Measurements from ENCODE around the gene SP7. TPM values are rescaled to one million over a fixed set of nuclear protein-coding genes. Genes with fewer than 3 reads are reported as not detected.

The SP7 gene
- total RNA-seq, 4 donors from 2014 or later, result not detected

DNA sequence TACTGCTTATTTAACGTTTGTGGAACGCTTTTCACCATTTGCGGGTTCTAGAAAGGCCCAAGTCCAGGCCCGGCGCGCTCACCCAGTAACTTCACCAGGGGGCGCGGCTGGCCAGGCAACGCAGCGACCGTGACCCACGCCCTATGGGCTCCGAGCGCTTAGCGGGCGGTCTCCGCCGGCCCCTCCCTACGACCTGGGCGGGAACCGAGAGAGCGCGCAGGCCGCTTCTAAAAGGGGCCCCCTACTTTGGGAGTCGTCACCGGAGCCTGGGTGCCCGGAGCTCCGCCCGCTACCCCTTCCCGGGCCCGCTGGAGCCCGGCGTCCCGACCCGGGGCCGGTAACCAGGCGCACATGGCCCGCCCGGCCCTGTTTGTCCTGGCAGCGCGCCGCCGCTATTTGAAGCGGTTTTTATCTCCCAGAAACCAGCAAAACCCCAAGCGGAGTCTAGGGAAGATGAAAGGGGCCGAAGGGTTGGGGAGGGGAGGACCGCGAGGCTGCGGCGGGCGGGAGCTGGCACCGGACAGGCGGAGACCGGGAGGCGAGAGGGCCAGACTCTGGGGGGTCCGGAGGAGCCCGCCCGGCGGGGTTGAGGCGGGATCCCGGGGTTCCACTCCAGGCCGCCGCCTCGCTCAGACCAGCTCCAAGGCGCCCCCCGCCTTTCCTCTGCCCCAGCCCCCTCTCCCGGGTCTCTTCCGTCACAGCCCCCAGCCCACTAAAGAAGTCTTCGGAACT is 11.2 kb downstream of the SP7 start:
- peak; percentile 99 for DNase-seq (ENCODE audit: extremely low spot score)
- Histone ChIP-seq H3K27me3 (peaks cover 0 to 10% (median 0%) of the 10 kb centered on the region in 4 donors), H3K9me3 (no peaks in the 10 kb centered on the region), H3K4me3 (peak overlapping the region; percentile 74 to 87 (median 74)), H3K27ac (replicated peaks in 1 of 4) (peak overlapping the region; percentile 90 to 98 (median 94)), H3K36me3 (no peaks in the 10 kb centered on the region), H3K4me1 (peaks cover 29 to 43% (median 42%) of the 10 kb centered on the region in 4 donors)
- WGBS, result 2% methylated on average over 37 of the region's 69 CpGs
- intact Hi-C loops (cut with DNase I), result no loop called here
- TF ChIP-seq EP300 (IDR thresholded peaks at IDR 0.05) (no peak), POLR2A (IDR thresholded peaks at IDR 0.05; ENCODE audit: low read depth) (peak; percentile 77), CTCF (IDR thresholded peaks at IDR 0.05) (peak; percentile 80 to 92 (median 88)), POLR2AphosphoS5 (IDR thresholded peaks at IDR 0.05) (peak; percentile 88 to 93)

DNA sequence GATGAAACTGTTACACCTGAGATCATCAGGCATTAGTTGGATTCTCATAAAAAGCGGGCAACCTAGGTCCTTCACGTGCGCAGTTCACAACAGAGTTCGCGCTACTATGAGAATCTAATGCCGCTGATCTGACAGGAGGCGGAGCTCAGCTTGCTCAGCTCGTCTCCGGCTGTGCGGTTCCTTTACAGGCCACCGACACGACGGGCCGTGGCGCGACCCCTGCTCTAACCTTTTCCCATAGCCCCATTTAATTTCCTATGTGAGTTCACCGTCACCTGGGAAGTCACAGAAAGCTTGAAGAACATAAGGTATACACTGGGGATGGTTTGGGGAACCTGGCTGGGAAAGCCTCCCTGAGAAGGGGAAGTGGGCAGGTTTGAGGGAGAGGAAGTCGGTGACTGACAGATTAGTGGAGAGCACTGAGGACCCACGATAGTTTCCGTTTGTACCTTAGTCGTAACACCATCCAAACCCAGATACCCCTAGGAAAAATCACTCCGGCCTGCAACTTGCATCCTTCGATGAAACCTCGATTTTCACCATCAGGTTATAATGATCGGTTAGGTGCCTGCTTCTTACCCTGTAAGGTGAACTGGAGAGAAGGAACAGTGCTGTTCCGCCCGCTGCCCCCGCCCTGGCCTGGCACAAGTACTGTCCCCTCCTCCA is 11.9 kb downstream of the SP7 start:
- peaks cover 29 to 50% (median 46%) of the 10 kb centered on the region in 4 donors for H3K4me1 ChIP-seq
- DNase-seq (ENCODE audit: extremely low spot score), result no peak
- H3K9me3 ChIP-seq, result no peaks in the 10 kb centered on the region
- TF ChIP-seq POLR2A (IDR thresholded peaks at IDR 0.05; ENCODE audit: low read depth) (no peak), CTCF (IDR thresholded peaks at IDR 0.05) (no peak), POLR2AphosphoS5 (IDR thresholded peaks at IDR 0.05) (no peak), EP300 (IDR thresholded peaks at IDR 0.05) (no peak)
- intact Hi-C loops (cut with DNase I), result no loop called here
- H3K27ac ChIP-seq (replicated peaks in 1 of 4), result peak overlapping the region; percentile 90 to 98 (median 94)
- H3K27me3 ChIP-seq, result peaks cover 0 to 10% (median 0%) of the 10 kb centered on the region in 4 donors
- peak overlapping the region; percentile 74 to 87 (median 74) for H3K4me3 ChIP-seq
- peaks cover 0 to 5% (median 2%) of the 10 kb centered on the region in 4 donors for H3K36me3 ChIP-seq
- 15% methylated on average over 21 of the region's 28 CpGs for WGBS

DNA sequence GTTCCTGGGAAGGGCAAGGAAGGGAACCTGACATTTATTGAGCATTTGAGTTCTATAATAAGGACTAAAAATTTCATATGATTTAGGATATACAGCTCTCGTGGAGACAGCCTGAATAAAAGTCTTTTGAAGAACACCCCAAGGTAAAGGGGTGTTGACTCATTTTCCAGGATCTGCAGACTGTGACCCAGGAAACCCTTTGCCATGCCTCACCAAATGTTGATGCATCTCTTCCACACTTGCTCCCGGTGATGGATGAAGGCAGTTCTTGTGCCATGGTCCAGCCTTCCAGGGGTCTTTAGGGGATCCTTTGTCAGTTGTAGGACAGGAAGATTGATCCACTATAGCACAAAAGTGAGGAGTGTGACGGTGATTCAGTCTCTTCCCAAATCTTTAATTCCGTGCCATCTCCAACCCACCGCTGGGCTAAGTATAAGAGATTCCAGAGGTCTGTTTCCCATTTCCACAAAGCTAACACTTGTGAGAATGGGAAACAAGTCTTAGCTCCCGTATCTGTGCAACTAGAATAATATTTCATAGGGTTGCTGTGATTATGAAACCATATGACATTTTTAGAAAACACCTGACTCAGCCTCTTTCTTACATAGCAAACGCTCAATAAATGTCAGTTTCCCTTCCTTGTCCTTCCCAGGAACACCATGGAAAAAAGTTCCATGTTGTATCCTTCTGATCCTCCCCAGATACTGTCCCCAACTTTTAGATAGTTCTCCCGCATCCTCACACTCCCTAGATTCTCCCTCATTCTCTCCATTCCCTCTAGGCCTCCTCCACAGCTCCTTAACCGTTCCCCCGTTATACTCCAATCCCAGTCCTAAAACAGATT is 15.6 kb downstream of the SP7 start:
- H3K36me3 ChIP-seq, result peaks cover 14 to 39% (median 28%) of the 10 kb centered on the region in 4 donors
- WGBS, result 34% methylated on average over 10 of the region's 10 CpGs
- no peaks in the 10 kb centered on the region for H3K27me3 ChIP-seq
- no peak for DNase-seq (ENCODE audit: extremely low spot score)
- no peaks in the 10 kb centered on the region for H3K9me3 ChIP-seq
- peaks cover 23 to 49% (median 41%) of the 10 kb centered on the region in 4 donors for H3K4me1 ChIP-seq
- H3K27ac ChIP-seq (replicated peaks in 1 of 4), result peak overlapping the region; percentile 81 to 93 (median 90)
- intact Hi-C loops (cut with DNase I), result no loop called here
- TF ChIP-seq CTCF (IDR thresholded peaks at IDR 0.05), result no peak
- no peak for TF ChIP-seq POLR2A (IDR thresholded peaks at IDR 0.05; ENCODE audit: low read depth)
- no peak for TF ChIP-seq POLR2AphosphoS5 (IDR thresholded peaks at IDR 0.05)
- TF ChIP-seq EP300 (IDR thresholded peaks at IDR 0.05), result no peak
- peak overlapping the region; percentile 66 to 80 (median 72) for H3K4me3 ChIP-seq

- no peak for DNase-seq (ENCODE audit: extremely low spot score)
- Histone ChIP-seq H3K4me1 (peaks cover 0 to 4% (median 2%) of the 10 kb centered on the region in 4 donors), H3K9me3 (no peaks in the 10 kb centered on the region), H3K36me3 (peaks cover 35 to 96% (median 77%) of the 10 kb centered on the region in 4 donors), H3K27me3 (no peaks in the 10 kb centered on the region), H3K4me3 (no peak overlapping the region), H3K27ac (replicated peaks in 1 of 4) (no peak overlapping the region)
- intact Hi-C loops (cut with DNase I), result no loop called here
- 93% methylated on average over 2 of the region's 3 CpGs for WGBS
- no peak for TF ChIP-seq POLR2AphosphoS5 (IDR thresholded peaks at IDR 0.05)
- TF ChIP-seq POLR2A (IDR thresholded peaks at IDR 0.05; ENCODE audit: low read depth), result no peak
- TF ChIP-seq CTCF (IDR thresholded peaks at IDR 0.05), result no peak
- TF ChIP-seq EP300 (IDR thresholded peaks at IDR 0.05), result no peak
These were observed 22.2 kb downstream of the SP7 start for GRCh38 chr12:53313996-53314395.

Measured in esophagus muscularis mucosa (tissue), 4 donors.